Mucosa of stomach (tissue), 1 donor: ENCODE measurements around the gene CTNNB1.
A peak's percentile ranks its signal among the peaks of the same experiment; 100 is the strongest.

Source experiments
- H3K27me3 ChIP-seq: one replicate; pipeline ENCODE4 v1.7.0; 2013; ENCODE audit warnings: mild to moderate bottlenecking, low read length; ENCODE audit not compliant: control insufficient read depth, insufficient read depth
- H3K36me3 ChIP-seq: one replicate; pipeline ENCODE4 v1.7.0; 2013; ENCODE audit warnings: low read length; ENCODE audit not compliant: control insufficient read depth, insufficient read depth
- H3K4me1 ChIP-seq: one replicate; pipeline ENCODE4 v1.7.0; 2013; ENCODE audit warnings: mild to moderate bottlenecking, low read length; ENCODE audit not compliant: control insufficient read depth, insufficient read depth
- H3K4me3 ChIP-seq: one replicate; pipeline ENCODE4 v1.7.0; 2013; ENCODE audit warnings: low read length
- H3K9ac ChIP-seq: one replicate; pipeline ENCODE4 v1.7.0; 2013; ENCODE audit warnings: mild to moderate bottlenecking, low read length, moderate library complexity
- H3K9me3 ChIP-seq: one replicate; pipeline ENCODE4 v1.7.0; 2013; ENCODE audit warnings: mild to moderate bottlenecking, low read length, moderate library complexity; ENCODE audit not compliant: control insufficient read depth
- donor health status: Pancreatic carcinoma.

The CTNNB1 gene

GRCh38 chr3:41195946-41196345, 3.4 kb upstream of the CTNNB1 start:
- H3K4me3 ChIP-seq = no peak overlapping the region
- H3K9ac ChIP-seq = no peak overlapping the region
- H3K36me3 ChIP-seq = no peaks in the 10 kb centered on the region
- no peaks in the 10 kb centered on the region for H3K9me3 ChIP-seq
- H3K27me3 ChIP-seq = no peaks in the 10 kb centered on the region
- H3K4me1 ChIP-seq = peaks cover 3% of the 10 kb centered on the region

GRCh38 chr3:41196499-41197410, 2.5 kb upstream of the CTNNB1 start:
- Histone ChIP-seq H3K4me1 (peaks cover 3% of the 10 kb centered on the region), H3K27me3 (no peaks in the 10 kb centered on the region), H3K9me3 (no peaks in the 10 kb centered on the region), H3K9ac (no peak overlapping the region), H3K4me3 (no peak overlapping the region), H3K36me3 (no peaks in the 10 kb centered on the region)

- H3K4me1 ChIP-seq = peaks cover 14% of the 10 kb centered on the region
- H3K36me3 ChIP-seq = no peaks in the 10 kb centered on the region
- H3K27me3 ChIP-seq = no peaks in the 10 kb centered on the region
- no peak overlapping the region for H3K4me3 ChIP-seq
- no peaks in the 10 kb centered on the region for H3K9me3 ChIP-seq
- H3K9ac ChIP-seq = no peak overlapping the region
These were observed 1.3 kb upstream of the CTNNB1 start for GRCh38 chr3:41198046-41198445.

GRCh38 chr3:41198526-41198925, 779 bp upstream of the CTNNB1 start:
- Histone ChIP-seq H3K4me1 (peaks cover 14% of the 10 kb centered on the region), H3K4me3 (peak overlapping the region; percentile 54), H3K27me3 (no peaks in the 10 kb centered on the region), H3K9me3 (no peaks in the 10 kb centered on the region), H3K36me3 (no peaks in the 10 kb centered on the region), H3K9ac (peak overlapping the region; percentile 98)

- H3K4me1 ChIP-seq = peaks cover 23% of the 10 kb centered on the region
- no peaks in the 10 kb centered on the region for H3K27me3 ChIP-seq
- H3K9ac ChIP-seq = peak overlapping the region; percentile 98
- peak overlapping the region; percentile 89 for H3K4me3 ChIP-seq
- H3K36me3 ChIP-seq = no peaks in the 10 kb centered on the region
- no peaks in the 10 kb centered on the region for H3K9me3 ChIP-seq
These were observed 762 bp downstream of the CTNNB1 start for GRCh38 chr3:41199866-41200668.

GRCh38 chr3:41200669-41201021, 1.3 kb downstream of the CTNNB1 start:
- Histone ChIP-seq H3K9ac (peak overlapping the region; percentile 72), H3K27me3 (no peaks in the 10 kb centered on the region), H3K4me3 (peak overlapping the region; percentile 89), H3K4me1 (peaks cover 23% of the 10 kb centered on the region), H3K9me3 (no peaks in the 10 kb centered on the region), H3K36me3 (no peaks in the 10 kb centered on the region)

GRCh38 chr3:41202075-41202833, 2.9 kb downstream of the CTNNB1 start:
- no peaks in the 10 kb centered on the region for H3K36me3 ChIP-seq
- no peaks in the 10 kb centered on the region for H3K27me3 ChIP-seq
- H3K4me1 ChIP-seq = peaks cover 23% of the 10 kb centered on the region
- no peak overlapping the region for H3K9ac ChIP-seq
- H3K9me3 ChIP-seq = no peaks in the 10 kb centered on the region
- no peak overlapping the region for H3K4me3 ChIP-seq

GRCh38 chr3:41202834-41203345, 3.6 kb downstream of the CTNNB1 start:
- Histone ChIP-seq H3K9me3 (no peaks in the 10 kb centered on the region), H3K4me3 (no peak overlapping the region), H3K4me1 (peaks cover 23% of the 10 kb centered on the region), H3K27me3 (no peaks in the 10 kb centered on the region), H3K9ac (no peak overlapping the region), H3K36me3 (no peaks in the 10 kb centered on the region)

GRCh38 chr3:41204369-41204768, 5.1 kb downstream of the CTNNB1 start:
- H3K36me3 ChIP-seq = no peaks in the 10 kb centered on the region
- no peaks in the 10 kb centered on the region for H3K27me3 ChIP-seq
- no peak overlapping the region for H3K4me3 ChIP-seq
- peaks cover 20% of the 10 kb centered on the region for H3K4me1 ChIP-seq
- H3K9ac ChIP-seq = no peak overlapping the region
- no peaks in the 10 kb centered on the region for H3K9me3 ChIP-seq

GRCh38 chr3:41205591-41205990, 6.3 kb downstream of the CTNNB1 start:
- Histone ChIP-seq H3K4me1 (peaks cover 20% of the 10 kb centered on the region), H3K9ac (no peak overlapping the region)

GRCh38 chr3:41207355-41207754, 8.1 kb downstream of the CTNNB1 start:
- no peak overlapping the region for H3K9ac ChIP-seq
- H3K27me3 ChIP-seq = no peaks in the 10 kb centered on the region
- peaks cover 16% of the 10 kb centered on the region for H3K4me1 ChIP-seq
- no peaks in the 10 kb centered on the region for H3K9me3 ChIP-seq
- no peak overlapping the region for H3K4me3 ChIP-seq
- H3K36me3 ChIP-seq = no peaks in the 10 kb centered on the region

More at GRCh38 chr3:41205591-41205990, 6.3 kb downstream of the CTNNB1 start:
- no peak overlapping the region for H3K4me3 ChIP-seq
- H3K27me3 ChIP-seq = no peaks in the 10 kb centered on the region
- no peaks in the 10 kb centered on the region for H3K9me3 ChIP-seq
- H3K36me3 ChIP-seq = no peaks in the 10 kb centered on the region
